Measurements from ENCODE around the gene SPATA46. TPM values are rescaled to one million over a fixed set of nuclear protein-coding genes. Genes with fewer than 3 reads are reported as not detected.

Gene SPATA46
- polyA plus RNA-seq, 1 of the 3 experiments (the other 2 are of a cell fraction) = not detected

DNA sequence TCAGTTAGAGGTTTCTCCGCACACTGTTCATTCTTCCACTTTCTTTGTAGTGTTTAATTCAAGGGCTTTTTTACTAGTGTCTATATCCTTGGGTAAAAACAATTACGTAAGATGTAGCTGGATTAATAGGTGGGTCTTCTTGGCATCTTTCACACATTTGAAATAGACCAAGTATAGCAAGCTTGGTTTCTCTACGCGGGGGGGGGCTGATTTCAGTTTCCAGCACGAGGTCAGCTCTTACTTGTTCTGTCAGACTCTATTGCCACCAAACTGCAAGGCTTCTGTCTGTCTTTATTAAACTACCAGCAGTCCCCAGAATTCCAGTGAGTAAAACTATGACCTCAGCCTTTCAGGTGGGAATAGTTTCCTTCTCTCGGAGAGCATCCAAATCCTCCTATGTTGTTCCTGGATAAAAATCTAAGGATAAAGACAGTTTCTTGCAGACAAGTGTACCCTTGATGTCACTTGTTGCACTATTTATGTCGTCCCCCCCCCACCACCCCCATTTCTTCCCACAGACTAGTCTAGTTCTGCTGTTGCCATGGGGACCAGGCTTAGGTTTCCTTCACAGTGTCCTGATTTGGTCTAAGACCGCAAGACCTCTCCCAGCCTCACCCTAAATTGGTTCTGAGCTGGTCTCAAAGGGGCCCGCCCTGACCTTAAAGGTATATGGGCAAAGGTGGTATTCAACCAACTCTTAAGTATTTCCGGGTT lies 17.0 kb downstream of the SPATA46 start:
- ChIA-PET CTCF (interaction anchor here (0.7 to 1.1 kb wide), 3 partner anchors 13 to 304 kb away, joined by 3 to 5 read pairs (median 3); no protein-coding TSS in a partner anchor), POLR2A (no interaction called here)
- no peaks in the 10 kb centered on the region for H3F3A ChIP-seq (replicated peaks; ENCODE audit: insufficient read depth)
- no peak overlapping the region for H3K27ac ChIP-seq (ENCODE audit: low read depth in 2 of 2, low read length in 1 of 2)
- H3K9me3 ChIP-seq = no peaks in the 10 kb centered on the region
- H3K9me2 ChIP-seq = no peaks in the 10 kb centered on the region
- H3K4me2 ChIP-seq = no peak overlapping the region
- H3K36me3 ChIP-seq (replicated peaks in 1 of 2; ENCODE audit: control insufficient read depth in 1 of 2, insufficient read depth in 2 of 2, low read length in 1 of 2) = no peaks in the 10 kb centered on the region
- no peak for TF ChIP-seq TAF1 (IDR thresholded peaks at IDR 0.05; ENCODE audit: borderline replicate concordance, low read depth, low read length)
- no peaks in the 10 kb centered on the region for H4K20me1 ChIP-seq (ENCODE audit: insufficient read depth)
- H2AFZ ChIP-seq (ENCODE audit: low read depth) = no peak overlapping the region
- no peak overlapping the region for H3K4me3 ChIP-seq (ENCODE audit: low read depth in 2 of 2, low read length in 1 of 2)
- 56% methylated on average over 10 of the region's 10 CpGs for WGBS (ENCODE audit: low lambda C conversion rate)
- no peaks in the 10 kb centered on the region for H3K79me2 ChIP-seq (ENCODE audit: insufficient read depth)
- no peak overlapping the region for H3K9ac ChIP-seq
- no peak for DNase-seq
- H3K4me1 ChIP-seq (ENCODE audit: control insufficient read depth in 1 of 2, insufficient read depth in 2 of 2, low read depth in 1 of 2, low read length in 1 of 2) = no peaks in the 10 kb centered on the region
- H3K27me3 ChIP-seq (ENCODE audit: insufficient read depth) = no peaks in the 10 kb centered on the region

DNA sequence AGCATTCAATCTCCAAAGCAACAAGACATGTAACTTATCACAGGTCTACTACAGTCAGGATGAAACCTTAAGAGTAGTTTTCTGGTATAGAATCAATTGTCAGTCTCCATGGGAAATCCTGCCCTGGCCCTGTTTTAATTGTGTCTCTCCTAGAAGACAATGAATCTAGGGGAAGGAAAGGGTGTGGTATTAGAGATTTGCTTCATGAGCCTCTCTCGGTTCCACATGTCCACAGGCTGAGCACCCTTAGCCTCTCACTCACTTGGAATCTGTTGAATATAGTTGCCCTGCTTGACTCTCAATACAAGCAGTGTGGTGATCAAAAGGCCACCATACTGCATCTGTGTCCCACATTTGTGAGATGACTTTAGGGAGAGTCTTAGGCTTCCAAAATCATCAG lies 17.7 kb downstream of the SPATA46 start:
- TF ChIP-seq FOSL2 (IDR thresholded peaks at IDR 0.05; ENCODE audit: borderline replicate concordance, low read depth) = no peak
- no peak for TF ChIP-seq SIN3A (IDR thresholded peaks at IDR 0.05; ENCODE audit: borderline replicate concordance, low read depth, low read length)
- TF ChIP-seq POLR2AphosphoS5 (IDR thresholded peaks at IDR 0.05; ENCODE audit: low read depth, low read length) = no peak
- ChIA-PET CTCF (interaction anchor here (0.7 to 0.9 kb wide), 2 partner anchors 13 to 303 kb away, joined by 3 read pairs; no protein-coding TSS in a partner anchor), POLR2A (no interaction called here)
- 50% methylated on average over 1 of the region's 1 CpG for WGBS (ENCODE audit: low lambda C conversion rate)
- no peak overlapping the region for H3K27ac ChIP-seq (ENCODE audit: low read depth in 2 of 2, low read length in 1 of 2)
- no peaks in the 10 kb centered on the region for H3K79me2 ChIP-seq (ENCODE audit: insufficient read depth)
- H3K9ac ChIP-seq = no peak overlapping the region
- DNase-seq = no peak
- H3K4me3 ChIP-seq (ENCODE audit: low read depth in 2 of 2, low read length in 1 of 2) = no peak overlapping the region
- H3K36me3 ChIP-seq (replicated peaks in 1 of 2; ENCODE audit: control insufficient read depth in 1 of 2, insufficient read depth in 2 of 2, low read length in 1 of 2) = no peaks in the 10 kb centered on the region
- no peaks in the 10 kb centered on the region for H3K9me3 ChIP-seq
- no peaks in the 10 kb centered on the region for H3K4me1 ChIP-seq (ENCODE audit: control insufficient read depth in 1 of 2, insufficient read depth in 2 of 2, low read depth in 1 of 2, low read length in 1 of 2)
- H3K27me3 ChIP-seq (ENCODE audit: insufficient read depth) = no peaks in the 10 kb centered on the region
- H2AFZ ChIP-seq (ENCODE audit: low read depth) = no peak overlapping the region
- no peak overlapping the region for H3K4me2 ChIP-seq
- no peaks in the 10 kb centered on the region for H4K20me1 ChIP-seq (ENCODE audit: insufficient read depth)
- no peaks in the 10 kb centered on the region for H3F3A ChIP-seq (replicated peaks; ENCODE audit: insufficient read depth)
- H3K9me2 ChIP-seq = no peaks in the 10 kb centered on the region

- TF ChIP-seq, protein P1, sequence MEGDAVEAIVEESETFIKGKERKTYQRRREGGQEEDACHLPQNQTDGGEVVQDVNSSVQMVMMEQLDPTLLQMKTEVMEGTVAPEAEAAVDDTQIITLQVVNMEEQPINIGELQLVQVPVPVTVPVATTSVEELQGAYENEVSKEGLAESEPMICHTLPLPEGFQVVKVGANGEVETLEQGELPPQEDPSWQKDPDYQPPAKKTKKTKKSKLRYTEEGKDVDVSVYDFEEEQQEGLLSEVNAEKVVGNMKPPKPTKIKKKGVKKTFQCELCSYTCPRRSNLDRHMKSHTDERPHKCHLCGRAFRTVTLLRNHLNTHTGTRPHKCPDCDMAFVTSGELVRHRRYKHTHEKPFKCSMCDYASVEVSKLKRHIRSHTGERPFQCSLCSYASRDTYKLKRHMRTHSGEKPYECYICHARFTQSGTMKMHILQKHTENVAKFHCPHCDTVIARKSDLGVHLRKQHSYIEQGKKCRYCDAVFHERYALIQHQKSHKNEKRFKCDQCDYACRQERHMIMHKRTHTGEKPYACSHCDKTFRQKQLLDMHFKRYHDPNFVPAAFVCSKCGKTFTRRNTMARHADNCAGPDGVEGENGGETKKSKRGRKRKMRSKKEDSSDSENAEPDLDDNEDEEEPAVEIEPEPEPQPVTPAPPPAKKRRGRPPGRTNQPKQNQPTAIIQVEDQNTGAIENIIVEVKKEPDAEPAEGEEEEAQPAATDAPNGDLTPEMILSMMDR (IDR thresholded peaks at IDR 0.05) = peak; percentile 59
- TF ChIP-seq RXRA (IDR thresholded peaks at IDR 0.05; ENCODE audit: borderline replicate concordance, low read depth) = no peak
- peak; percentile 40 for TF ChIP-seq SMC3 (IDR thresholded peaks at IDR 0.05; ENCODE audit: low read depth, low read length)
- no peak for TF ChIP-seq TCF12 (IDR thresholded peaks at IDR 0.05)
- peak; percentile 71 for TF ChIP-seq RAD21 (IDR thresholded peaks at IDR 0.05; ENCODE audit: low read length)
- no peak overlapping the region for H3K9ac ChIP-seq
- WGBS (ENCODE audit: low lambda C conversion rate) = 33% methylated on average over 4 of the region's 5 CpGs
- H3K9me2 ChIP-seq = no peaks in the 10 kb centered on the region
- H3K4me2 ChIP-seq = no peak overlapping the region
- H3K27ac ChIP-seq (ENCODE audit: low read depth in 2 of 2, low read length in 1 of 2) = no peak overlapping the region
- peak; percentile 60 for DNase-seq
- H3K4me3 ChIP-seq (ENCODE audit: low read depth in 2 of 2, low read length in 1 of 2) = peak overlapping the region in 1 of 2 experiments; percentile 34; a peak in 1 of 4 replicates
- ChIA-PET CTCF (interaction anchor here (0.5 to 5.0 kb wide), 24 partner anchors 9 to 815 kb away, joined by 3 to 63 read pairs (median 4); partner anchors contain the start of genes C1orf226 and SPATA46), POLR2A (no interaction called here)
- no peaks in the 10 kb centered on the region for H3F3A ChIP-seq (replicated peaks; ENCODE audit: insufficient read depth)
- no peaks in the 10 kb centered on the region for H3K27me3 ChIP-seq (ENCODE audit: insufficient read depth)
- no peak overlapping the region for H2AFZ ChIP-seq (ENCODE audit: low read depth)
- no peaks in the 10 kb centered on the region for H3K79me2 ChIP-seq (ENCODE audit: insufficient read depth)
- H4K20me1 ChIP-seq (ENCODE audit: insufficient read depth) = no peaks in the 10 kb centered on the region
- H3K4me1 ChIP-seq (ENCODE audit: control insufficient read depth in 1 of 2, insufficient read depth in 2 of 2, low read depth in 1 of 2, low read length in 1 of 2) = no peaks in the 10 kb centered on the region
- no peaks in the 10 kb centered on the region for H3K9me3 ChIP-seq
- no peaks in the 10 kb centered on the region for H3K36me3 ChIP-seq (replicated peaks in 1 of 2; ENCODE audit: control insufficient read depth in 1 of 2, insufficient read depth in 2 of 2, low read length in 1 of 2)
These were observed 18.9 kb downstream of the SPATA46 start for GRCh38 chr1:162357681-162358266.
